NCI-H1436 treated with DMSO at 0.1 percent for 48 hours (cell line): ENCODE measurements around the gene CFAP99.
"Not testable (repeated sequence)": the region's sequence is repeated elsewhere in the genome, so short reads cannot be mapped to it uniquely, and the experiment has no call there.

Experiments used
- DNase-seq: peaks from one replicate; lab custom pipeline; 2025; lab: John Stamatoyannopoulos, UW

Gene CFAP99

GRCh38 chr4:2429945-2430757 is 11.4 kb downstream of the CFAP99 start:
- not testable (repeated sequence) for DNase-seq

DNA sequence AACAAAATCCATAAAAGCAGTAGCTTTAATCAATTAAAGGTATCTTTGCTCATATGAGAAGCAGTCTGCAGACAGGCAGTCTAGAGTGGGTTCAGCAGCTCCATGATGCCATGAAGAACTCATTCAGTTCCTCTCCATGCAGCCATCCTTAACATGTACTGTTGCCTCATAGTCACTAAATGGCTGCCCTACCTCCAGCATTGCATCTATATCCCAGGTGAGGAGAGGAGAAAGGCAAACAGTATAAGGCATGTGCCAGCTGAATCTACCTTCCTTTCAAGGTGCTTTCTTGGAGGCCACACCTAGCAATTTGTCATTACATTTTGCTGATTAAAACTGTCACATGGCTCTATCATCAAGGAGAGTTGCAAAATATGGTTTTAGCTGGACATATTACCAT is 13.2 kb downstream of the CFAP99 start:
- no peak for DNase-seq

DNA sequence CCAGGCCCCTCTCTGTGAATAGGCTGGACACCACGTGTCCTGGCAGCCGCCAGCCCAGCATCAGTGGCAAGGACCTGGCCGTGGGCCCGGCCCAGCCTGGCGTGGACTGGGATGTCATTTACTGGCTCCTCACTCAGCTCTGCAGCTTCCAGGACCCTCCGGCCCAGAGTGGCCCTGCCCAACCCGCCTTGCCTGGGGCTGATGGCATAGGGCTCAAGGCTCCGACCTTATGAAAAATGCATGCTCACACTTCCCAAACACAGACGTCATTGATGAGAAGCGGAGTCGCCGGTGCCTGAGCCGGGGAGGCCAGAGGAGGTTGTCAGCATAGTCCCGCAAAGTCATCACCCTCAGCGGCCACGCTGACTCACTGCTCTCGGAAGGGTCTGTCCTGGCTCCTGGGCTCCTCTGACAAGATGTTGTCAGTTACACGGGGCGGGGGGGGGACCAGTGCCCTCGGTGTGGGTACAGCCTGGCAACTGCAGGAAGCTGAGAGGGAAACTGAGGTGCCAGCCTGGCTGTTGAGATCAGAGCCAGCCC is 14.3 kb downstream of the CFAP99 start:
- no peak for DNase-seq

- DNase-seq = no peak
Observed at GRCh38 chr4:2433609-2434350, 15.0 kb downstream of the CFAP99 start.

DNA sequence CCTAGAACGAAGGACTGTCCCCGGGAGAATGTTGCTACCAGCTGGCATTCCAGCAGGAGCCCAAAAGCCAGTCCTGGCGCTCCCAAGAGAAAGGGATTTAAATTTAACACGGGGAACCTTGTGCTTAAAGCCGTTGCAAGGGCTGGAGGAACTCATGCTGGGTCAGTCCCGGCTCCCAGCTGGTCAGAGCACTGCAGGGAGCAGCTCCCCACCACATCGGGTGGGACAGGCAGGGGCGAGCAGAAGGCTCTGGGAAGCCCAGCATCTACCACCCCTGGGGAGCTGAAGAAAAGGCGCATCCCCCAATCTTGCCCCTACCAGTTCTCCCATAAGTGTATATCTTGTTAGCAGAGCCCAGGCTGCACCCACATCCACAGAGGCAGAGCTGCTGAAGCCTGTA is 15.7 kb downstream of the CFAP99 start:
- DNase-seq = no peak

GRCh38 chr4:2436301-2436700 is 17.5 kb downstream of the CFAP99 start:
- no peak for DNase-seq

GRCh38 chr4:2436761-2437474 is 18.2 kb downstream of the CFAP99 start:
- DNase-seq = no peak

DNA sequence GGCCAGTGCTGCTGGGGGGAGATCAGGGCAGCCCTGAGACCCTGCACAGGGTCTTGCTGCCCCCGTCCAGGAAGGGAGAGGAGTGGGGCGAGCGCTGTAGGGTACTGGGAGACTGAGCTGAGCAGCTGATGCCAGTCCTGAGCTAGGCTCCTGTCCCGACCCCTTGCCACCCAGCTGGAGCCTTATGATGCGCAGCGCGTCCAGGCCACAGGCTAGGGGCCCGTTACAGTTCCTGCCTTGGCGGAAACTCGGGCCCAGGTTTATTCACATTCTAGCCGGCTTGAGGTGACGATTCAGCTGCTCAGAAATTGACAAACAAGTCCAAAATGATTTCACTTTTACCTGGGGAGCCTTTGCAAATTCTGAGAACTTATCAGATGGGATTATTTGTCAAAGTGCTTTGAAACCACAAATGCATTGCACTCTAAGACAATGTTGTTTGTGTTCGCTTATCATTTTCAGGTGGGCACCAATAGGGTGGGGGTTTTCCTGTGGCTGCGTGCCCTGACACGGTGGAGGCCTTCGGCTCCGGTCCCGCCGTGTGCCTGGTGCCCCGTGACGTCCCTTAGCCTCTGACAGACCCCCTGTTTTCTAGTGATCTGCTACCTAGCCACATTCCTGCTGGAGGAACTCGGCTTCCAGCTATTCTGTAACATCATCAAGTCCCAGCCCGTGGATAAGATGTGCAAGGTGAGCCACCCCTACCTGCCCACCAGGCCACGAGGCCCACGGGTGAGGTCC is 18.9 kb downstream of the CFAP99 start:
- DNase-seq = no peak

GRCh38 chr4:2438822-2439718 is 20.3 kb downstream of the CFAP99 start:
- no peak for DNase-seq

- no peak for DNase-seq
Observed at GRCh38 chr4:2441393-2442174, 22.8 kb downstream of the CFAP99 start.

- DNase-seq = no peak
Observed at GRCh38 chr4:2442175-2442993, 23.6 kb downstream of the CFAP99 start.

DNA sequence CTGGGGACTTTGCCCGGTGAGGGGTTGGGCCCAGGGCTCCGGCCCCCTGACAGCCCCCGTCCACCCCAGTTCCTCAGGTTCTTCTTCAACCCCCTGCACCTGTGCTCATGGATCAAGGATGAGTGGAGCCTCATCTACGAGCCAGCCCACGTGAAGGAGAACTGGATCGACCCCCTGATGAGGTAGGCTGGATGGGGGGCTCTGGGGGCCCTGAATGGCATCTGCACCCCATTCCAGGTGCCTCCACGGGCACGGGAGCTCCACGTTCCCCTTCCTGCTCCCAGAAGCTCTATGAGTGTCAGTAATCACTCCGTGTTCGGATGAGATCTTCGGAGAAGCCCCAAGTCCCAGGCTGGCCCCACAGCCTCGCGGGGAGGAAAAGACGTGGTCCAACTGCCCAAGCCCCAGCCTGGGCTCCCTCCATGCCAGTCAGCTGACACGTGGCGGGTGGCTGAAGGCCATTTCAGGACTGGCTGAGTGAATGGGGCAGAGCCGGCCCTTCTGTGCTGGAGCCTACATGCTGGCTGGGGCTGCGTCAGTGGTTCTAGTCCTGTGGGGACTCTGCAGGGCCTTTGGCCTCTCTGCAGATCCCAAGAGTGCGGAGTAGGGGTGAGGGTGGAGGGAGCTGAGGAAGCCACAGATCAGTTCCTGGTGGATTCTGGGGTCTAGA is 24.4 kb downstream of the CFAP99 start:
- no peak for DNase-seq

DNA sequence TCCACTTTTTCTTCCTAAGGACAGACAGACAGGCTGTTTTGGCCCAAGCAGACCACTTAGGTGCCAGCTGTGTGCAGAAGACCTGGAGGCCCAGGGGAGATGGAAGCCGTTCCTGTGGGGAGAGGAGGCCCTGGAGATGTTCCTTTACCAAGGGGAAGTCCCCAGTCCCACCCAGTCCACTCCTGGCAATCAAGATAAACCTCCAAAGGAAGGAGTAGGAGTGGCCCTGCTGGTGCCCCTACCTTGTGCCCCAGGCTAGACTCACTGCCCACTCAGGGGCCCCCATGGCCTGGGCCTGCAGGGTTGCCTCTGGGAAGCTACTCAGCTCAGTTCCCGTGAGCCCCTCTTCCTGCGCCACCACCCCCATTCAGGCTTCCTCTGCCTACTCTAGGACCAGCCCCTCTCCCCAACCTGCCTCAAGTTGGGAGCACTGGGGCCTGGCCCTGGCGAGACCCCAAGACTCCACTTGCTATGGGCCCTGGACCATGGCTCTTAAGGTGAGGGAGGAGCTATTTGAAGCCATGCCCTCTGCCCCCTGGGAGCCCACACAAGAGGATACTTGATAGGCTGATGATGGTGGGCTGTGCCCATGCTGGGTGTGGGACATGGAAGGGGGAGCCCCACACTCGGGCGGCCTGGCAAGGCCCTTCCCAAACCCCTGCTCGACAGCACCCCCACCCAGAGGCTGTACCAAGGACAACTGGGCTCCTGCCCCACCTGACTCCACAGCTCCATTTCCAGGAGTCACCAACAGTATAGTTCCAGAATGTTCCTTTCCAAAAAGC is 25.4 kb downstream of the CFAP99 start:
- no peak for DNase-seq

DNA sequence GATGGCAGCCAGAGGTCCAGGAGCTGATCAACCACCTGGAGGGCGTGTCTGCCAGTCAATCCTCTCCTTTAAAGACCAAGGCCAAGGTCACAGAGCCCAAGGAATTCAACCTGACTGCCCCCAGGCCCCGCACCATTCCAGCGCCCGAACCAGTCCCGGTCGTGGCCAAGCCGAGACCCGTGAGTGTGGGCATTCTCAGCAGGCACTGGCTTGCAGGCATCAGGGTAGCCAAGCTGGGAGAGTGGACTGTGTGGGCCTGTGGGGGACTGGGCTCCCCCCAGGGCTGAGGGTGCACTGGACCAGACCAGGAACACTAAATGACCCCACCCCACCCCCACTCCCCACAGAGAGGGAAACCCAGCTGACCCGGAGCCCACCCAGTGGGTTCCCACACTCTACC is 26.4 kb downstream of the CFAP99 start:
- DNase-seq = no peak

DNA sequence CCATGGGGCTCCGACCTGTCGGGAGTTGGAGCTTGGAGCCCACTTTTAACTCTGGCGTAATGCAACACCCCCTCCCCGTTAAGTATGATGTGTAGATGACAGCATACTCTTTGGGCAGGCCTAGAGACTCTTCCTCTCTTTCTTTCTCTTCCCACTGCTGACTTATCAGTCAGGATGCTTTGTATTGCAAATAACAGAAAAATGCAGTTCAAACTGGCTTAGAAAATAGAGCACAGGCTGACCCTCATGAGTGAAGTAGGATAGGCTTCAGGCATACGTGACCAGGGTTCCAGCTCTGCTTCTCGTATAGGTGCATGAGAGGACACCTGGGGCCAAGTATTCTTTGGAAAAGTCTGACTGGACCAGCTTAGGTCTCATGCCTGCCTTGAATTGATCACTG is 26.8 kb downstream of the CFAP99 start:
- no peak for DNase-seq

- no peak for DNase-seq
Observed at GRCh38 chr4:2446656-2447564, 28.2 kb downstream of the CFAP99 start.

DNA sequence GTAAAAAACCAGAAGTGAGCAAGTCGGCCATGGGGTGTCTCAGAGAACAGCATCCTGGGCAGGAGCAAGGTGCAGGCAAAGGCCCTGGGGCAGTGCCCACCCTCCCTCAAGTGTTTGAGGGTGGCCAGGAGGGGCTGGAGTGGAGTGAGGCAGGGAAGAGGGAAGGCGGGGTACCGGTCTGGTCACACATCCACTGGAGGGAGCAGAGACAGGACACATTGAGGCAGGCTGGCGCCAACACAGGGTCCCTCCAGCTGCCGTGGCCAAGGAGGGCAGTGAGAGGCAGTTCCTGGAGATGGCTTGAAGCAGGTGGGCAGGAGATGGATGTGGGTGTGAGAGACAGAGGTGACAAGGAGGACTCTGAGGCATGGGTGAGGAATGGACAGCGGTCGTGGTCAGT is 29.8 kb downstream of the CFAP99 start:
- DNase-seq = no peak
